ENCODE data around the gene BARHL1.
"Not testable (repeated sequence)": the region's sequence is repeated elsewhere in the genome, so short reads cannot be mapped to it uniquely, and the experiment has no call there.

The BARHL1 gene

GRCh38 chr9:132556235-132556634 is 26.2 kb upstream of the BARHL1 start:
- in situ Hi-C loops (cut with MboI; ENCODE audit: low sequenced_read_pairs), result no loop called here

DNA sequence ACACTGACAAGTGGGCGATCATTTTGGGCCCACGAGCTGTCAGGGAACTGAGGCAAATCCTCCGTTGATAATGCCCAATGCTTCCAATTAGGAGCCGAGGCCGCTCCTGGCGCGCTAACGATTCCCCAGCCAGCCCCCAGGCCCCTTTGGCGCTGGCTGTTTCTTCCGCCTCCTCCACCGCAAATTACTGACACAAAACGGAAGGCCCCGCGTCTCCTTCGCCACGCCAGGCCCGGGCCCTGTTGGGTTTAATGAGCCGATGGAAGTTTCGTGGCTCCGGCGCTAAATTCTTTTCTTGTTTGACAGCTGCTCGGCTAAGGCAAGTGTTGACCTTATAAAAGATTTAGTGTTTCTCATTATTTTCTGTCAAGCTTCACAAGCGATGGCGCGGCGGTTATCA is 25.7 kb upstream of the BARHL1 start:
- in situ Hi-C loops (cut with MboI; ENCODE audit: low sequenced_read_pairs), result no loop called here

- in situ Hi-C loops (cut with MboI; ENCODE audit: low sequenced_read_pairs), result no loop called here
These were observed 25.2 kb upstream of the BARHL1 start for GRCh38 chr9:132557159-132557558.

DNA sequence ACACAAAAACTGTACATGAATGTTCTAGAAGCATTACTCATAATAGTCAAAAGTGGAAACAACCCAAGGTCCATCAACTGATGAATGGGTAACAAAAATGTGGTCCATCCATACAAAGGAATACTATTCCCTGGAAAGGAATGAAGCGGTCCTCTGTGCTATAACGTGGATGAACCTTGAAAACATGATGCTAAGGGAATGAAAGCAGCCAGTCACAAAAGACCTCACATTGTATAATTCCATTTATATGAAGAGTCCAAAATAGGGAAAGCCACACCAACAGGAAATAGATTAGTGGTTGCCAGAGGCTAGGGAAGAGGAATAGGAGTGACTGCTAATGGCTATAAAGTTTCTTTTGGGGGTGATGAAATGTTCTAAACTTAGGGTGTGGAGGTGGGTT is 22.7 kb upstream of the BARHL1 start:
- in situ Hi-C loops (cut with MboI; ENCODE audit: low sequenced_read_pairs), result no loop called here

DNA sequence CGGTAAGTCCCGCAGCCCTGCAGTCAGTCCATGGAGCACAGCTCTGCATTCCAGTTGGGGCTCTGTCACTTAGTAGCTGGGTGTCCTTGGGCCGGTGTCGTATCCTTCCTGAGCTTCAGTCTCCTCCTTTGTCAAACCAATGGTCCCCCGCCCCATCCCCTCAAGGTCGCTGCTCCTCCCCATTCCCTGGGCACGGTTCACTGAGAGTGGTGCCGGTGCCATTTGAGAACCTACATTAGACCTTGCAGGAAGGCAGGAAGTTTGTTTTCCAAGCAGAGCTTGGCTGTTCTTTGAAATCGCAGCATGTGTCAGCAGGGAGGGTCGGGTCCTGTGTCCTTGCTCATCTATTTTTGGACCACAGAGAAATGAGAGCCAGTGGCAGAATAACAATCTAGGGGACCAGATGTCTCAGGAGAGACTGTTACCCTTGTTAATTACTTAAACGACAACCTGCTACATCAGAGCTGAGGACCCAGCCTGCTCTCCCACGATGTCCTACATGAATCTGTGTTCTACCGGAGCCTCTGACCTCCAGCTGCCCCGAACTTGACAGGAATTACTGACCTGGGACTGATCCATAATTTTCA is 21.7 kb upstream of the BARHL1 start:
- in situ Hi-C loops (cut with MboI; ENCODE audit: low sequenced_read_pairs), result no loop called here

- in situ Hi-C loops (cut with MboI; ENCODE audit: low sequenced_read_pairs), result no loop called here
These were observed 20.2 kb upstream of the BARHL1 start for GRCh38 chr9:132562306-132562573.

DNA sequence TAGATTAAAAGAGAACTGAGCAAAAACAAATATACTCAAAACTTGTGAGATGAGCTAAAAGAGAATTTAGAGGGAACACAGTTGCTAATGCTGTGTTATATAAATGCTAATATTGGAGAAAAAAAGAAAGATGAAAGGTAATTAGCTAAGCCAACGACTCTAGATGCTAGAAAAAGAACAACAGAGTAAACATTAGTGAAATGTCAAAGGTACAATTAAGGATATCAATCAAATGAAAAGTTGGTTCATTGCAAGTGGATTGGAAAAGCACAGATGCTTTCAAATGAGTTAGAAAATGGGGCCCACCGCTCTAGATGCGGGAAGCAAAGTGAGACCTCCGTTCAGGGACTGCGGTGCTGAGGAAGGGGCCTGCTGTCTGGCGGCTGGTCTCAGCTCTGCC is 17.9 kb upstream of the BARHL1 start:
- in situ Hi-C loops (cut with MboI; ENCODE audit: low sequenced_read_pairs), result no loop called here

DNA sequence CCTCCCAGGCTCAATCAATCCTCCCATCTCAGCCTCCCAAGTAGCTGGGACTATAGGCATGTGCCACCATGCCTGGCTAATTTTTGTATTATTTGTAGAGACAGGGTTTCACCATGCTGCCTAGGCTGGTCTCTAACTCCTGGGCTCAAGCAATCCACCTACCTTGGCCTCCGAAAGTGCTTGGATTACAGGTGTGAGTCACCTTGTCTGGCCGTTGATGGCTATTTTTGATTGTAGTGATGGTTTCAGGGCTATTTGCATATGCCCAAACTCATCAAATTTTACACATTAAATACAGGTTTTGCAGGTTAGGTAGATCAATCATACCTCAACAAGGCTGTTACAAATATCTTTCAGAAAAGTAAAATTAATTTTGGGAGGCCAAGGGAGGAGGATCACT is 13.6 kb upstream of the BARHL1 start:
- in situ Hi-C loops (cut with MboI; ENCODE audit: low sequenced_read_pairs), result not testable (repeated sequence)

DNA sequence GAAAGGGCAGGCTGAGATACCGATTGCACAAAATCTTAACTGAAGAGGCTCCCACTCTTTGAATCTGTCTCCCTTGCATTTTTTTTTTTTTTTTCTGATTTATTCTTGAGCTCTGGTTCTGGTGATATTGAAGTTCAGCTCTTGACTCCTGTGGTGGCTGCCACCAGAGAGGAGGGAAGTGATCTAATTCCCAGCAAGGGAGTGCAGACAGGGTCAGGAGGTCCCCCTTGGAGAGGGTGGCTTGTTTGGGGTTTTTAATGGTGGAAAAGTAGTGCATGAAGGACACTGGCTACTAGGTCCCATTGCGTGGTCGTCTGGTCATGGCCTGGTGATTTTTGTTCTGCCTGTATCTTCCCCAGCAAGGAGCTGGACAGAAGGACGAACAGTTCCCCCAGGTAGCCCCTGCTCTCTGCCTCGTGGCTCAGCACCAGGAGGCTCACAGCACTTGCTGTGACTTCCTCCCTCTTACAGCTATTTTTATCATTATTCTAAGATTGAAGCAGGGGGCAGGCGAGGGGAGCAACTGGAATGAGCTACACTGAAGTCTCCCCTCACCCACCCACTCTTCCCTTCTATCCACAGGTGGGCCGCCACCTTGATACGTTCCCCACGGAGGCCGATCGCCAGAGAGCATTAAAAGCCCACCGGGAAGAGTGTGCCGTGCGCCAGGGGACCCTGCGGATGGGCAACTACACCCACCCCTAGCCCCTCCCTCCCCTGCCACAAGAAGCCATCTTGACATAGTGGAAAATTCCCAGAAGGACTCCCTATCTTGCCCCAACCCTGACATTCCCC is 10.4 kb upstream of the BARHL1 start:
- in situ Hi-C loops (cut with MboI; ENCODE audit: low sequenced_read_pairs), result no loop called here

- in situ Hi-C loops (cut with MboI; ENCODE audit: low sequenced_read_pairs), result no loop called here
These were observed 9.5 kb upstream of the BARHL1 start for GRCh38 chr9:132572921-132573320.

DNA sequence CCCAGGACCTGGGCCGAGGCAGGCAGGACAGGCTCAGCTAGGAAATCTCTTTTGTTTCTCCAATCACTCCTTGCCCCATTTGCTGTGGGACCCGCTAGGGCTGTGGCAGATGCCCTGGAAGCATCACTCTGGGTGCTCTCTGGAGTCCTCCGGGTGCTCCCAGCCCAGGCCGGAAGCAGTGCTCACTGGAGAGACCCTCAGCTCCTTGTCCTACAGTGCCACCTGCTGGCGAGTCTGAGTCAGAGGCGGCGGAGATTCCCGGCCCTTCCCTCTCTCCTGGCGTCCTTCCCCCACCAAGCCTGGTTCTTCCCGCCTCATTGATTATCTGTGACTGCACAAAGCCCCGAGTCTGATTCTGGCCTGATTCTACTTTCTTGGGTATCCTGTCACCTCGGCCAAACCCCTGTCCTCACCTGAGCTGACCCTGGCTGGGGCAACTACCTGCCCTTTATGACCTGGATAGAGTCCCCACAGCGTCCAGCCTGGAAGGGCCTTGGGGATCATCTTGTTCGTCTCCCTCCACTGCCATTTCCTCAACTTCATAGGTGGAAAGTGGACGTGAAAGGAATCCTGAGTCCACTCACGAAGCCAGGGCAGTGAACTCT is 7.3 kb upstream of the BARHL1 start:
- in situ Hi-C loops (cut with MboI; ENCODE audit: low sequenced_read_pairs), result no loop called here

DNA sequence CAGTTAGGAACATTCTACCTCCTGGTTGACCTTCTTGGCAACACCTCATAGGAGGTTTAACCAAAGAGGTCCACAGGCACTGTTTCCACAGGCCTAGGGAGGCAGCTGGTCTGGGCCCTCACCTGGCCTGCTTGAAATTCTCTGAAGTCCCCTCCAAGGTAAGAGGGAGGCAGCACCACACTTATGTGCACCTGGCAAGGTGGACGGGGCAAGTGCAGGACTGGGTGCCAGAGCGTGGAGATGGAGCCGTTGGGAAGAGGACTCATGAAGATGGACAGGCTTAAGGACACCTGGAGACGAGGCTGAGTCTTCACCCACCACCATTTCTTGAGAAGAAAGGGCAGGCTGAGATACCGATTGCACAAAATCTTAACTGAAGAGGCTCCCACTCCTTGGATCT is 6.6 kb upstream of the BARHL1 start:
- in situ Hi-C loops (cut with MboI; ENCODE audit: low sequenced_read_pairs), result no loop called here

GRCh38 chr9:132577119-132577518 is 5.3 kb upstream of the BARHL1 start:
- in situ Hi-C loops (cut with MboI; ENCODE audit: low sequenced_read_pairs), result no loop called here

- in situ Hi-C loops (cut with MboI; ENCODE audit: low sequenced_read_pairs), result no loop called here
These were observed 4.0 kb upstream of the BARHL1 start for GRCh38 chr9:132578367-132578932.

DNA sequence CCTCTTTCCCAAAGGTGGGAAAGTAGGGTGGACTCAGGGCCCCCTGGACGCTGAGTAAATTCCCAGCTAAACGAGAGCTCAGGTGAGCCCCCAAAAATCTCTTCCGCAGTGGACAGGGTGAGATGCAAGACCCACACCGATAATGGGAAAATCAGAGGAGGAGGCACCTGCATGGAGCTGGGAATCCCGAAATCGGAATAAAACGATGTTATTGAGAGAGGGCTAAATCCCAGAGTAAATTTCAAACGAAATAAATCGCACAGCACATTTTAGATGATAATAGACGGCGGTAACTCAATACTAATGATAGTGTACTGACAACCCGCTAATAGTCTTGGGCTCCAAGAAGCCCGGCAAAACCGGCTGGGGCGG is 3.0 kb upstream of the BARHL1 start:
- in situ Hi-C loops (cut with MboI; ENCODE audit: low sequenced_read_pairs), result no loop called here

DNA sequence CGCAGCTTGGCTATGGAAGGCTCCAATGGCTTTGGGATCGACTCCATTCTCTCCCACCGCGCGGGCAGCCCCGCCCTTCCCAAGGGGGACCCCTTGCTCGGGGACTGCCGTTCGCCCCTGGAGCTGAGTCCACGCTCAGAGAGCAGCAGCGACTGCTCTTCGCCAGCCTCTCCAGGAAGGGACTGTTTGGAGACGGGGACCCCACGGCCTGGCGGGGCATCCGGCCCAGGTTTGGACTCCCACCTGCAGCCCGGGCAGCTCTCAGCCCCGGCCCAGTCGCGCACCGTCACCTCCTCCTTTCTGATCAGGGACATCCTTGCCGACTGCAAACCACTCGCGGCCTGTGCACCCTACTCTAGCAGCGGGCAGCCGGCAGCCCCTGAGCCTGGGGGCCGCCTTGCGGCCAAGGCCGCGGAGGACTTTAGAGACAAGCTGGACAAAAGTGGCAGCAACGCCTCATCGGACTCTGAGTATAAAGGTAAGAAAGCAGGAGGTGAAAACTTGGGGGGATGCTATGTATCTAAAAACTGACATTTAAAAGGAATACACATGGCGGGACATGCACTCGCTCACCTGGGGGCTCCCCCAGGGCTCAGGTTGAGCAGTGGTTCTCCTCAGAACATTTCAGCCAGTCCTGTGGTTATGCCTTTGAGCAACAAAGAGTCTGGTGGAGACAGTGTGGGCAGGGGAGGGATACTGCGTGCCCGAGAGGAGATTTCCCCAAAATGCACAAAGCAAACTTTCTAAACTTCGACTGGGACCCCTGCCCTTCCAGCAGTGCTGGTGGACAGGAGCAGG is 579 bp downstream of the BARHL1 start:
- in situ Hi-C loops (cut with MboI; ENCODE audit: low sequenced_read_pairs), result no loop called here

DNA sequence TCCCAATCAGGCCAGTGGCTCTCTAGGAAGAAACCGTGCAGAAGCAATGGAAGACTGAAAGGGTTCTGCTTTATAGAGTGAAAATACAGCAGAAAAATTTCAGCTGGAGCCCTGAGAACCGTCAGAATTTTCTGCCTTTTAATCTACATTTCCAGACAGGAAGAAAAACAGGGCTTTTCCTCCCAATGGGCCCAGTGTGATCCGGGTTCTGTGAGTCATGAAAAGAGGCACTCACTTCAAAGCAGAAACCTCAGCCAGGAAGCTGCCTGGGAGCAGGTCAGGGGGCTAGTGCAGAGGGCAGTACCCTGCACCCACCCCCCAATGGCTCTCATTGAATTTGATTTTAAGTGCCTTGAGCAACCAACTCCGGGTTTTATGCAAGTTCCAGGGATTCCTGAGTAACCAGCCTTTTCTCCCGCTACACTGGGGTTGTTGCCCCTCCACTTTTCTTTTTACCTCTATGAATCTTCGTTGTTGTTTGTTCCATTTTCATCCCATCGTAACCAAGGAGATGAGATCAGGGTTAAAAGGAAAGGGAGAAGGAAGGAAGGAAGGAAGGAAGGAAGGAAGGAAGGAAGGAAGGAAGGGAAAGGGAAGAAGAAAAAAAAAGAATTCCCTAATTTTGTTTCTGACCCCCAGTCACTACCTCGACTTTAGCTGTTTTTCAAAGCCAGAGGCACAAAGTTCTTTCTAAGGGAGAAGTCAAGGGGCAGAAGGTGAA is 1.3 kb downstream of the BARHL1 start:
- in situ Hi-C loops (cut with MboI; ENCODE audit: low sequenced_read_pairs), result no loop called here

DNA sequence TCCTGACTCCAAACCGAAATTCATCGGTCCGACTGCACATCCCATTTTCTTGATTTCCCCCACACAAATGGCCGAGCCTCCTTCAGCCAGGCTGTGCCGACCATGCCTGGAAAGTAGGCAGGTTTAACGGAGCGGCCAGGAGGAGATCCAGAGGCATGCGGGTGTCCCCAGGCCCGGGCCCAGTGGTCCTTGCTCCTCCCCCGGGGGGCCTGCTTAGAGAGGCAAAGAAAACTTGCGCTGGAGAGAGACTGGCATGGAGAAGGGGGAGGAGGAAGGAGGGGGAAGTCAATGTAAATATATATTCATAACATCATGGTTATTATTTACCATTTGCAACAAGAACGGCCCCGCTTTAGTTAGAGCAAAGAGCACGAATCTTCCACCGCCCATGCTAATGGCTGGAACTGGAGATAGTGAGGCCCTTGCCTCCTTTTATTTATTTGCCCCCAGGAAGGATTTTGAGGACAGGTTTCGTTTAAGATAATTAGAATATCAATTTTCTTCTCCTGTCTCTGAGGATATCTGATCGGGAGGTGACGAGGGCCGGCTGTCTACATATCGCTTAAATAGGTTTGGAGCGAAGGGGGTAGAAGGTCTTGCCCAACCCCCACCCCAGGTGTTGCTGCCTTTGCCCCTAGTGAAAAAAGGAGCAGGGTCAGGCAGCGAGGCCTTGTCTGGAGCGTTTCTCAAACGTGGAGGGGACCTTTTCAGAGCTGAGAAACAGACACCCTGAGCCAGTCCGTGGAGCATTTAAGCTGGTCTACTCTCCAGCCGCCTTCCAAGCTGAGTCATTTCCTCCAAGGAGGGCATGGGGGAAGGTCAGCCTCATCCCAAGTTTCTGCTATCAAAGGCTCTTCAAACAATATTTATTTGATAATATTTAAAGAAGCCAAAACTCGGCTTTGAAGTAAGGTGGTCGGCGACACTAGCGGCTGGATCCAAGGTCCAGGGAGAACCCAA is 2.5 kb downstream of the BARHL1 start:
- in situ Hi-C loops (cut with MboI; ENCODE audit: low sequenced_read_pairs), result no loop called here

DNA sequence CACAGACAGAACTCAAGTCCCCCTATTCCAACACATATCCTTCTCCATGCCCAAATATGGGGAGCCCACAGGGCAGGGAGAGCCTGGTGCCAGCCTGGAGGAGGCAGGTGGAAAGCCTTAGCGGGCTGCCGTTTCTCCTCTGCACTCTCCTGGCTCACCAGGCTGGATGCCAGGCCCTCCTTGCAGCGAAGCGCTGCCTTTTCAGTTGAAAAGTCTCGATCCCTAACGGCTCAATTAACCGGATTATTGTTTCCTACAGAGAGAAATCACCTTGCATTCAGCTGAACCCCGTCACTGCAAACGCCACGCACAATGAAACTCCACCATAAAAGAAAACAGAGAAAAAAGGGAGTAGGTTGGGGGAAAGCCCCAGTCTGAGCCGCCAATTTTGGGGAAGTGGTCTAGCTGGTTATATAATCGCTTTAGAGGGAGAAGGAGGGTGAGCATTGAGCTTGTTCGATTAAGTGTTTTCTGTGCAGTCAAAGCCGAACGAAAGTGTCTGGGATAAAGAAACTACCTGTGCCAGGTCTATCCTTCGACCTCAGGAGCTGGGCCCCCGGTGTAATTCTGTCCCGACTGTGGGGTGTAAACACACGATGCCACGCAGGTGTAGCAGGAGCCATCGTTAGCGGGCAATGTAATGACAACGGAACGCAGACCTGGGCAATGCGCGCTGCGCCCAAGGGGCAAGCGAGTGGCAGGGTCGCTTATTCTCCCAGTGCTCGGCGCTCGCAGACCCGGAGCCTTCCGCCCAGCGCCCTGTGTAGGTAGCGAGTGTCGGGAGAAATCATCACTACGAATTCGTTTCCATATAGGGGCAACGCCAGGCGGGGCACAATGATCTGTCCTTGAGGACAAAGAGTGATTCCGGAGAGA is 3.8 kb downstream of the BARHL1 start:
- in situ Hi-C loops (cut with MboI; ENCODE audit: low sequenced_read_pairs), result no loop called here

Data from HL-60/S4 treated with phorbol 12-myristate 13-acetate at 8.2 ng/mL for 4 days and 3 days (cell line).